ENCODE measurements around the gene PRPF6. TPM values are rescaled to one million over a fixed set of nuclear protein-coding genes. Genes with fewer than 3 reads are reported as not detected.
"Not testable (repeated sequence)": the region's sequence is repeated elsewhere in the genome, so short reads cannot be mapped to it uniquely, and the experiment has no call there.

PRPF6 gene
- total RNA-seq, 1 donor: 36.6 TPM

DNA sequence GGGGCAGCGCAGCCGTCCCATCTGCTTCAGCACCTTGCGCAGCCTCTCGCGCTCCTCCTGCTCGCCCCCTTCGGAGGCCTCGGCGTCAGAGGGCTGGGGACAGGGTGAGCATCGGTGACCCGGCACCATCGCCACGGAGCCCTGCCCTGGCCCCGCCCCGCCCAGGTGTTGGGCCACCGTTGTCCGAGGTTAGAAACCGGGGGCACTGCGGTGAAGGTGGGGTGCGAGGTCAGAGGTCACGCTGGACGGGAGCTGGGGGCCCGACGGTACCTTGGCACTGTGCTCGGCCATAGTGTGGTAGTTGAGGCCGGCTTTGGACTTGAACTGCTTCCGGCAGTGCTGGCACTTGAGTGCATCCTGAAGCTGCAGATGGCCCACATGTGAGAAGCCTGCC is 17.6 kb upstream of the PRPF6 start:
- H3K9me3 ChIP-seq (ENCODE audit: low read depth, low read length): no peaks in the 10 kb centered on the region
- no peaks in the 10 kb centered on the region for H3K27me3 ChIP-seq (ENCODE audit: insufficient read depth, low read length)
- H3K4me3 ChIP-seq (ENCODE audit: low read length): no peak overlapping the region
- H3K4me1 ChIP-seq (ENCODE audit: insufficient read depth, low read length): no peaks in the 10 kb centered on the region

DNA sequence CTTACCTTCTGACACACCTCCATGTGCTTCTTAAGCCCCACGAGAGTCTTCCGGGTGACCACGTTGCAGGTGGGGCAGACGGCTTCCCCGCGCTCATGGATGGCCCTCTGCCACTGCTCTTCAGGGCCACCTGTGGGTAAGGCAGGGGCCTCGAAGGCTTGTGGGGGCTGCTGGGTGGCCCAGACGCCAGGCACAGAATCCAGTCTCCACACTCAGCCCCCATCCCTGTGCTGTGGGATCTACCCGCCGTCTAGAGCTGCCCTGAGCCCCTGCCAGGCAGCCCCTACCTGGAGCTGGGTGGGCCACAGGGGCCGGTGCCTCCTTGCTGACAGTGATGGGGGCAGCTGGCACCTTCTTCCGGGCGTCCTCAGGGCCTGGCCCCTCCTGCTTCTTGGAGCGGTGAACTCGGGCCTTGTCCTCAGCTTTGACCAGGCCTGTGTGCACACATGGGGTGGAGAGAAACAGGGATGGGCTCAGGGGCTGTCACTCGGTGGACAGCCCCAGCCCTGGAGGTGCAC is 17.1 kb upstream of the PRPF6 start:
- no peak overlapping the region for H3K4me3 ChIP-seq (ENCODE audit: low read length)
- H3K9me3 ChIP-seq (ENCODE audit: low read depth, low read length): no peaks in the 10 kb centered on the region
- H3K27me3 ChIP-seq (ENCODE audit: insufficient read depth, low read length): no peaks in the 10 kb centered on the region

DNA sequence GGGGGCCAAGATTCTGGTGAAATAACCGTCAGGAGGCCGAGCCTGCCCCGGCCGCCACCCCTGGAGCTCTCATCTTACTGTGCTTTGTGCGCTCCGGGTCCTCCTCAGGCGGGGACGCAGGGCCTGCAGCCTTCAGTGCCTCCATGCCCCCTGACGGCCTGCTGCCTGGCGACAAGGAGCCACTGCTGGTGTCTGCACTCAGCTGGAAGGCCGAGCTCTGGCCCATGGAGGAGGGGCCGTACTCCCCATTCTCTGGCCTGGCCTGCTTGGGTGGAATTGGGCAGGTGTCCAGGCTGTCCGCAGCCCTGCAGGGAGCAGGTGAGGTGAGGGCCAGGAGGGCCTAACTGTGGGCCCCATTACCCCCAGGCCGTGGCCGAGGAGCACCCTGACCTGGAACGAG is 16.5 kb upstream of the PRPF6 start:
- no peak overlapping the region for H3K4me3 ChIP-seq (ENCODE audit: low read length)

More for the DNA sequence above, 17.1 kb upstream of the PRPF6 start:
- peaks cover 4% of the 10 kb centered on the region for H3K4me1 ChIP-seq (ENCODE audit: insufficient read depth, low read length)

DNA sequence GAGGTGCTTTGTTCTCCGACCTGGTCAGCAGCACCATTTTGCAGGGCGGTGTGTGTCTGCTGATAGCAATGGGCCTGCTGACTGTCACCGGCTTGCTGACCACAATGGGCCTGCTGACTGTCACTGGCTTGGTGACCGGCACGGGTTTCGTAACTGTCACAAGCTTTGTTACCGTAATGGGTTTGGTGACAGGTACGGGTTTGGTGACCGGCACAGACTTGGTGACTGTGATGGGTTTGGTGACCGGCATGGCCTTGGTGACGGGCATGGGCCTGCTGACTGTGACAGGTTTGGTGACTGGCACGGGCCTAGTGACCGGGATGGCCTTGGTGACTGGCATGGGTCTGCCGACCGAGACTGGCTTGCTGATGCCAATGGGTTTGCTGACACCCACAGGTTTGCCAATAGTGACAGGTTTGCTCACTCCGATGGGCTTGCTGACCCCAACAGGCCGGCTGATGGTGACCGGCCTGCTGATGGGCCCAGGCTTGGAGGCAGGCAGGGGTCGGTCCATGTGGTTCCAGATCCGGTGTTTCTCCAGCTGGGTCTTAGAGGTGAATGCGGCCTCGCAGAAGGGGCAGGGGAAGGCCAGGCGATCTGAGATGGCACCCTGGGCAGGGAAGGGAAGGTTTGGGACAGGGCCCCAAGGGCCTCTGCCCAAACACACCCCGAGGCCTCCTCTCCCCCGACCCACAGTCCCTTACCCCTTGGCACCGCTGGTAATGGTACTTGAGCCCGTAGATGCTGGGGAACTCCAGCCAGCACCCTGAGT is 14.6 kb upstream of the PRPF6 start:
- Histone ChIP-seq H3K9me3 (ENCODE audit: low read depth, low read length) (no peaks in the 10 kb centered on the region), H3K27me3 (ENCODE audit: insufficient read depth, low read length) (no peaks in the 10 kb centered on the region), H3K4me3 (ENCODE audit: low read length) (no peak overlapping the region), H3K4me1 (ENCODE audit: insufficient read depth, low read length) (peaks cover 13% of the 10 kb centered on the region)

More for the DNA sequence above, 16.5 kb upstream of the PRPF6 start:
- Histone ChIP-seq H3K4me1 (ENCODE audit: insufficient read depth, low read length) (peaks cover 8% of the 10 kb centered on the region), H3K27me3 (ENCODE audit: insufficient read depth, low read length) (no peaks in the 10 kb centered on the region), H3K9me3 (ENCODE audit: low read depth, low read length) (no peaks in the 10 kb centered on the region)

DNA sequence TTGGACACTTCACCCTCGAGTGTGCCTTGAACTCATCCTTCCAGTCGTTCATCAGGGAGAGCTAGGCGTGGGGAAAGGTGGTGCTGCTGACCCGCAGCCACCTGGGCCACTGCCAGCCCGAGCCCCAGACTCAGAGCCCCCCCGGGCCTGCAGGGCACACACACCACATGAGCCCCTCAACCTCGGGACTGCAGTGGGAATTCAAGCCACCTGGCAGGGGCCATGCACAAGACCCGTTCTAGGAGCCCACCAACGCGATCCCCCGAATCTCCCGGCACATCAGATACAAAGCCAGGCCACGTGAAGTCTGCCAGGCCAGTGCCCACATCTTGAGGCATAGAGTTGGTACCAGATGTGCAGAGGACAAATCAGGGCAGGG is 14.0 kb upstream of the PRPF6 start:
- no peak overlapping the region for H3K4me3 ChIP-seq (ENCODE audit: low read length)
- peaks cover 13% of the 10 kb centered on the region for H3K4me1 ChIP-seq (ENCODE audit: insufficient read depth, low read length)
- no peaks in the 10 kb centered on the region for H3K9me3 ChIP-seq (ENCODE audit: low read depth, low read length)
- no peaks in the 10 kb centered on the region for H3K27me3 ChIP-seq (ENCODE audit: insufficient read depth, low read length)

DNA sequence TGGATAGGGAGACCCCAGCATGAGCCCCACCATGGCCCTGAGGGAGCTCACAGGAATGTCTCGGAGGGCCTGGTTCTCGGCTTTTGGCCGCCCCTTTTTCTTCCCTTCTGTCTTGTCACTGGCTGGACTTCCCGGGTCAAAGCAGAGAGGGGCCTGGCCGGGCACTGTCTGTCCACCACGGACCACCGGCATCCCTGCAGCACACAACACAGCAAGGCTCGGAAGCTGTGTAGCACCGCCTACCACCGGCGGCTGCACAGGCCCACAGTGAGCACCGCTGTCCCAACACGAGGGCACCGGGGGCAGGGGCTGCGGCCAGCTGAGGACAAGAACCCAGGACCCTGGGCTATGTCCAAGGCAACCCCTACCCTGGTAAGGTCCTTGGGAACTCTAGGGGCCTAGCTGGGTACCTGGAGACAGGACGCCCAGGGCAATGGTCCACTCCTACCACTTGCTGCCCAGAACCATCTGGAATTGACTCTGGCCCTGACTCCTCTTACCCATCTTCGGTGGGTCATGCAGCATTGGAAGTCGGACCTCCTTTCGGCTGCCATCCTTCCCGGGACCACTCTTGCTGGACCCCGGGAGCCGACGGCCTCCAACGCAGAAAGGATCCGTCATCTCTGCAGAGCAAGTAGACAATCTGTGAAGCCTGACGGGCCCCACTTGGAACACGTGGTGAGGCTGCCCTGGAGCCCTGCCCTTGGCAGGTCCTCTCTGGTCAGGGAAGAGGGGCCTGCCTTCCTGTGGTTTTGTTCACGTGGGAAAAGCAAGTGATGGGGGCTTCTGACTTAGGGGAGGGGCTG is 13.4 kb upstream of the PRPF6 start:
- H3K27me3 ChIP-seq (ENCODE audit: insufficient read depth, low read length): no peaks in the 10 kb centered on the region
- H3K4me3 ChIP-seq (ENCODE audit: low read length): no peak overlapping the region
- H3K9me3 ChIP-seq (ENCODE audit: low read depth, low read length): no peaks in the 10 kb centered on the region
- H3K4me1 ChIP-seq (ENCODE audit: insufficient read depth, low read length): peaks cover 13% of the 10 kb centered on the region

DNA sequence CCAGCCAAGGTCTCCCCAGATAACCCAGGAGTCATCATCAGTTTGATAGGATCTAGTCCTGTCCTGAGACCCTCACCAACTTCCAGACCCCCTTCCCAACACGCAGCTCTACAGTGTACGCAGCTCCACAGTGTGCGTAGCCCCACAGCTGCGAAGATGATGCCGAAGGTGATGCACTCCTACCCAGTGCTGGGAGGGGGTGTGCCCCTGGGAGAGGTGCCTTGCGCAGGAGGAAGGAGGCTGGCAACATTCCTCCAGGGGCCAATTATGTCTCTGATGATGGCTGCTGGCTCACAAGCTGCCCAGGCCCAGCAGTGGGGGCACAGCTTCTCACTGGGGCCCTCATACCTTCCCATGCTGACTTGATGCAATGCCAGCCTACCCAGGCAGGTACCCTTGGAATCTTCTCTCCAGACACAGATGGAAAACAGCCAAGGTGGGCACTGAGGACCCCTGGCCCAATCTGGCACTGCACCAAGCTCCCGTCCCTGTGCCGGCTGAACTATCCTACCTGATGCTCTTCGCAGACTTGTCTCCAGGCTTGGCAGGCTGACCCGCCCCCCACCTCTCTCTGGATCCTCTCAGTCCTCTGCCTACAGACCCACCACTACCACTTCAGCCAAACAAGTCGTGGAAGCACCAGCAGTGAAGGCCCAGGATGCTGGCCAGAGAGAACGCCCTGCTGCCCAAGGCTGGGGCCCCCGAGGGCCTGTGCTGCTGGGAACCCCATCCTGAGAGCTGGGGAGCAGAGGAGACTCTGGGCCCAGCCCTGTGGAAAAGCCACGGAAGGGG is 12.6 kb upstream of the PRPF6 start:
- no peaks in the 10 kb centered on the region for H3K27me3 ChIP-seq (ENCODE audit: insufficient read depth, low read length)
- H3K4me3 ChIP-seq (ENCODE audit: low read length): no peak overlapping the region
- H3K9me3 ChIP-seq (ENCODE audit: low read depth, low read length): no peaks in the 10 kb centered on the region

DNA sequence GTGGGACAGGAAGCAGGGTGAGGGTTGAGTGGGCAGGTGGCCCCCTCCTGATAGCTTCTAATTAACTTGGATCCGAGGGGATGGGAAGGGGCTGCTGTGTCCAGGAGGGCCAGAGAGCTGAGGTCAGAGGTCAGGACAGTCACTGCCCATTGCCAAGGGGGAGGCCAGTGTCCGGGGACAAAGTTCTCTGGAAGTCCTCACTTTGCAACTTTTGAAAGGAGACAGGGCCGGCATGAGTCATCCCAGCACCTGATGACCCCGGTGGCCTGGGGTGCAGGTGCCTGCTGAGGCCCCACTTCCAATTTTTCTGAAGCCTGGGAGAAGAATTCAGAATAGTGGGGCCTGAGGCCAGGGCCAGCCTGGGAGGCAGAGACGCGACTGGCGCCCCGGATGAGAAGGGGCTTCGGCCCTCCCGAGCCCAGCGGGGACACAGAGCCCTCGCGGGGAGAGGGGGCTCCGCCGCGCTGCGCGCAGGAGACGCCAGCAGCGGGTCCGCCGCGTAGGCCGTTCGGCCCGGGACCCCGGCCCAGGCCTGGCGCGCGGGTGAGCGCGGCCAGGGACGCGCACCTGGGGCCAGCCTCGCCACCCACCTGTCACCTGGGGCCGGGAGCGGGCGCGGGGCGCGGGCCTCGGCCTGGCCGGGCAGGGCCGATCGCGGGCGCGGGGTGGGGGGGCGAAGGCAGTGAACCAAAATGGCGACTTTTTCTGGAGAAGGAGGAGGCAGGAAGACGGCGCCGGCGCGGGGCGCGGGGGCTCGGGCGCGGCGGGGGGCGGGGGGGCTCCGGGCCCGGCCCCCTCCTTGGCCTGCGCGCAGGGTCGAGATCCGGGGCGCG is 11.8 kb upstream of the PRPF6 start:
- Histone ChIP-seq H3K9me3 (ENCODE audit: low read depth, low read length) (no peaks in the 10 kb centered on the region), H3K4me1 (ENCODE audit: insufficient read depth, low read length) (peaks cover 21% of the 10 kb centered on the region), H3K4me3 (ENCODE audit: low read length) (peak overlapping the region; percentile 36), H3K27me3 (ENCODE audit: insufficient read depth, low read length) (no peaks in the 10 kb centered on the region)

More for the DNA sequence above, 12.6 kb upstream of the PRPF6 start:
- peaks cover 13% of the 10 kb centered on the region for H3K4me1 ChIP-seq (ENCODE audit: insufficient read depth, low read length)

DNA sequence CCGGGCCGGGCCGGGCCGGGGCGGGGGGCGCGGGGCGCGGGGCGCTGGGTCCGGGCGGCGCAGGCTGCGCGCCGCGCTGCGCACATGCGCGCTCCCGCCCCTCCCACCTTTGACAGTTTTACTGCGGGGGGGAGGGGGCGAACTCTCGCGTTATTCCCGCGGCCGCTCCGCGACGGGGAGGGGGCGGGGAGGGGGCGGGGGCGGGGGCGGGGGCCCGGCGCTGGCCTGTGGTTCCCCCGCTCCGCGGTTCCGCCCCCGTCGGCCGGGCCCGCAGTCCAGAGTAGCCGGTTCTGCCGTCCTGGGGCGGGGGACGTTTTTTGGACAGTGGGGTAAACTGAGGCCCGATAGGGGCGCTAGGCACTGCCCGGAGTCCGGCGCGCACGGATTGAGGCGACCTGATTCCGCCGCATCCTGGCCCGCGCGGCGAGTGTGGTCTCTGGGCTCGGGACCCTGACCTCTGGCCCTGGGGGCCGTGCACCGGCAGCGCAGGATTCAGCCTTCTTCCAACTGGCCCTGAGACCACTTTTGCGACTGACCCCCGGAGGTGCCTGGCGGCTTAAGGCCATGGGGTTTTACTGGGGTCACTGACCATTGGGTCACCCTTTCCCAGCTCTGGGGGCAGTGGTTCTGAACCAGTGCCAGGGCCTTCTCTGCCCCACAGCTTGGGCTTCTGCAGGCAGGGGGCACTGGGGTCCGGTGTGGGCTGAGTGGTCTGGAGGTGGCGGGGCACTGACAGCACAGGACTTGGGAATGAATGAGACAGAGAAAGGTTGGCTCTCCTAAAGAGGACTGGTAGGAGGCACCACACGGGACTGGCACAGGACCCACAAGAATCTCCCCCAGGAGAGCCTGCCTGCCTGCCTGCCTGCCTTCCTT is 10.9 kb upstream of the PRPF6 start, which contains the start of gene ZNF512B:
Gene ZNF512B, minus strand, starts transcription at position 93 of the 876 bp plus-strand sequence. CDS start 1,980 bp downstream, outside the sequence.
- Histone ChIP-seq H3K4me1 (ENCODE audit: insufficient read depth, low read length) (peaks cover 22% of the 10 kb centered on the region), H3K27me3 (ENCODE audit: insufficient read depth, low read length) (no peaks in the 10 kb centered on the region), H3K4me3 (ENCODE audit: low read length) (peak within 1 kb of the TSS; percentile 36), H3K9me3 (ENCODE audit: low read depth, low read length) (no peaks in the 10 kb centered on the region)

DNA sequence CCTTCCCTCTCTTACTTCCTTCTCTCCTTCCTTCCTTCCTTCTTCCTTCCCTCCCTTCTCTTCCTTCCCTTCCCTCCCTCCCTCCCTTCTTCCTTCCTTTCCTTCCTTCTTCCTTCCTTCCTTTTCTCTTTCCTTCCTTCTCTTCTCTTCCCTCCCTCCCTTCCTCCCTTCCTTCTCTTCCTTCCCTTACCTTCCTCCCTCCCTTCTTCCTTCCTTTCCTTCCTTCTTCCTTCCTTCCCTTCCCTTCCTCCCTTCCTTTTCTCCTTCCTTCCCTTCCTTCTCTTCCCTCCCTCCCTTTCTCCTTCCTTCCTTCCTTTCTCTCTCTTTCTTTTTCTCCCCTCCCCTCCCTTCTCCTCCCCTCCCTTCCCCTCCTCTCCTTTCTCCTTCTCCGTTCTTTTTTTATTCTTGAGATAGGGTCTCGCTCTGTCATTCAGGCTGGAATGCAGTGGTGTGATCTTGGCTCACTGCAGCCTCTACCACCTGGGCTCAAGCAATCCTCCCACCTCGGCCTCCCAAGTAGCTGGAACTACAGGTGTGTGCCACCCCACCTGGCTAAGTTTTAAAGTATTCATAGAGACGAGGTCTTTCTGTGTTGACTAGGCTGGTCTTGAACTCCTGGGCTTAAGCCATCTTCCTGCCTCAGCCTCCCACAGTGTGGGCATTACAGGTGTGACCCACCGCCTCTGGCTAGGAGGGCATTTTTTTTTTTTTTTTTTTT is 10.1 kb upstream of the PRPF6 start:
- Histone ChIP-seq H3K27me3 (ENCODE audit: insufficient read depth, low read length) (no peaks in the 10 kb centered on the region), H3K4me3 (ENCODE audit: low read length) (no peak overlapping the region), H3K9me3 (ENCODE audit: low read depth, low read length) (no peaks in the 10 kb centered on the region), H3K4me1 (ENCODE audit: insufficient read depth, low read length) (peaks cover 22% of the 10 kb centered on the region)

DNA sequence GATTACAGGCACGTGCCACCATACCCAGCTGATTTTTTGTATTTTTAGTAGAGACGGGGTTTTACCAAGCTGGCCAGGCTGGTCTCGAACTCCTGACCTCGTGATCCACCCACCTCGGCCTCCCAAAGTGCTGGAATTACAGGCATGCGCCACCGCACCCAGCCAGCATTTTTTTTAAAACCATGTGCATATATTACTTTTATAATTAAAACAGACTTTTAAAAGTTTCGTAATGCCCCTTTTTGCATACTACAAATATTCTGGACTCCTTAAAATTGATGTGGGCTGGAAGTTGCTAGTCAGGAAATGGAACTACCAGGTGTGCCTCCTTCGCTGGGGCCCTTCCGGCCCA is 9.0 kb upstream of the PRPF6 start:
- H3K27me3 ChIP-seq (ENCODE audit: insufficient read depth, low read length); H3K4me3 ChIP-seq (ENCODE audit: low read length); H3K9me3 ChIP-seq (ENCODE audit: low read depth, low read length): not testable (repeated sequence)
- peaks cover 22% of the 10 kb centered on the region for H3K4me1 ChIP-seq (ENCODE audit: insufficient read depth, low read length)

DNA sequence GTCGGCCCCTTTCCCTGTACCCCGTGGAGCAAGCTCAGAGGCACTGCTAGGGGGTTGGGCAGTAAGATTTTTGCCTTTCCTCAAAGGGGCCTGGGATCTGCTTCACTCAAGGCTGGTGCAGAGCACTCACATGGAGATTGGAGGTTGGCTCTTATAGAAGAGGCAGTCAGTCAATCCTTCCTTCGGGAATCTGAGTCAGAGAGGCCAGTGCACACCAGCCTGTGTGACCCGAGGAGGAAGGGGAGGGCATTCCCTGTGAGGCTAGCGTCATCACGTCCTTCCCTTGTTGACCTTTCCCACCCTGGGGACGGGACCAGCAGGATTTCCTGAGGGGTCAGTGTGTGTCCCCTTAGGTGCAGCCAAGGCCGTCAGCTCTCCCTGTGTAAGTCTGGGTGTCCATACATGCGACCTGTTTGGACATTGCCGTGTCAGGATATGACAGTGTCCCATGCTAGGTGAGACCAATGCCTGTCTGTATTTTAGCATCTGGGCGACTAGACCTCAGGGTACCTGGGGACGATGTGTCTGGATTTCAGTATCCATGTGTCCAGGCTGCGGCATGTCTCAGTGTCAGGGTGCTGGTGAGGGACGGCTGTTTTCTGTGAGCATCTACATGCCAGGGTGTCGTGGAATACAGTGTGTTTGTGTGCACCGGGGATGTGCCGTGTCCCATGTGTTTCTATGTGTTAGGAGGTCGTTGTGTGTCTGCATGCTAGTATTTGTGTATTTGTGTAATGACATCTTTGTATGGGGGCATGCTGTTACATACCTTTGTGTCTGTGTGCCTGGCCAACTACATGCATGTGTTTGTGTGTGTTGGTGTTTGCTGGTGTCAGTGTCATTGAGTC is 8.4 kb upstream of the PRPF6 start:
- Histone ChIP-seq H3K27me3 (ENCODE audit: insufficient read depth, low read length) (no peaks in the 10 kb centered on the region), H3K4me1 (ENCODE audit: insufficient read depth, low read length) (peaks cover 27% of the 10 kb centered on the region), H3K9me3 (ENCODE audit: low read depth, low read length) (no peaks in the 10 kb centered on the region), H3K4me3 (ENCODE audit: low read length) (no peak overlapping the region)

All from mononuclear cell (primary cell).